Measurements from ENCODE around the gene ITPR2.

DNA sequence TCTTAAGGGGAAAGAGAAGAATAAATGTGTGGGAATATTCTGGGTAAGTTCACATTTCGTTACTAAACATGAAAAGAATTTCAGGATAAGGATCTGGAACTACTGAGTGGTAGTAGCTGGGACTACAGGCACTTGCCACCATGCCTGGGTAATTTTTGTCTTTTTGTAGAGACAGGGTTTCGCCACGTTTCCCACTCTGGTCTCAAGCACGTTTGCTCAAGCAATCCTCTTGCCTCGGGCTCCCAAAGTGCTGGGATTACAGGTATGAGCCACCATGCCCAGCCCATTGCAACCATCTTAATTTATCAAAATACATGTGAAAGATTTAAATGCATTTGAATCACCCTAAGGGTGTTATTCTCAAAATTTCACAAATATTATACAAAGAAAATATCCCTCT, 26.4 kb downstream of the ITPR2 start:
- TF ChIP-seq, protein P1, sequence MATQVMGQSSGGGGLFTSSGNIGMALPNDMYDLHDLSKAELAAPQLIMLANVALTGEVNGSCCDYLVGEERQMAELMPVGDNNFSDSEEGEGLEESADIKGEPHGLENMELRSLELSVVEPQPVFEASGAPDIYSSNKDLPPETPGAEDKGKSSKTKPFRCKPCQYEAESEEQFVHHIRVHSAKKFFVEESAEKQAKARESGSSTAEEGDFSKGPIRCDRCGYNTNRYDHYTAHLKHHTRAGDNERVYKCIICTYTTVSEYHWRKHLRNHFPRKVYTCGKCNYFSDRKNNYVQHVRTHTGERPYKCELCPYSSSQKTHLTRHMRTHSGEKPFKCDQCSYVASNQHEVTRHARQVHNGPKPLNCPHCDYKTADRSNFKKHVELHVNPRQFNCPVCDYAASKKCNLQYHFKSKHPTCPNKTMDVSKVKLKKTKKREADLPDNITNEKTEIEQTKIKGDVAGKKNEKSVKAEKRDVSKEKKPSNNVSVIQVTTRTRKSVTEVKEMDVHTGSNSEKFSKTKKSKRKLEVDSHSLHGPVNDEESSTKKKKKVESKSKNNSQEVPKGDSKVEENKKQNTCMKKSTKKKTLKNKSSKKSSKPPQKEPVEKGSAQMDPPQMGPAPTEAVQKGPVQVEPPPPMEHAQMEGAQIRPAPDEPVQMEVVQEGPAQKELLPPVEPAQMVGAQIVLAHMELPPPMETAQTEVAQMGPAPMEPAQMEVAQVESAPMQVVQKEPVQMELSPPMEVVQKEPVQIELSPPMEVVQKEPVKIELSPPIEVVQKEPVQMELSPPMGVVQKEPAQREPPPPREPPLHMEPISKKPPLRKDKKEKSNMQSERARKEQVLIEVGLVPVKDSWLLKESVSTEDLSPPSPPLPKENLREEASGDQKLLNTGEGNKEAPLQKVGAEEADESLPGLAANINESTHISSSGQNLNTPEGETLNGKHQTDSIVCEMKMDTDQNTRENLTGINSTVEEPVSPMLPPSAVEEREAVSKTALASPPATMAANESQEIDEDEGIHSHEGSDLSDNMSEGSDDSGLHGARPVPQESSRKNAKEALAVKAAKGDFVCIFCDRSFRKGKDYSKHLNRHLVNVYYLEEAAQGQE (IDR thresholded peaks at IDR 0.05; ENCODE audit: insufficient read depth in 1 of 2, low read depth in 2 of 2, low read length in 2 of 2): no peak
- TF ChIP-seq SIN3A (IDR thresholded peaks at IDR 0.05; ENCODE audit: borderline replicate concordance, insufficient read depth, low read length) (no peak), POLR2AphosphoS5 (IDR thresholded peaks at IDR 0.05; ENCODE audit: low read depth, low read length) (no peak), FOXP2 (optimal IDR thresholded peaks at IDR 0.05; ENCODE audit: borderline replicate concordance, extremely low read depth, extremely low read length, insufficient read depth) (no peak)

All from PFSK-1 (cell line).